SK-N-SH (cell line): ENCODE measurements around the gene GSK3A. TPM values are rescaled to one million over a fixed set of nuclear protein-coding genes. Genes with fewer than 3 reads are reported as not detected.

Source experiments
- CTCF ChIA-PET: fragments of 300-600, 350-600 bp; formaldehyde crosslinking; extraction: SDS; loops from one replicate; lab custom pipeline; 2021; lab: Yijun Ruan, JAX
- POLR2A ChIA-PET: fragments of 350-600 bp; sonication (Branson Sonifier 250); formaldehyde crosslinking; extraction: SDS; loops from one replicate; lab custom pipeline; 2020; ENCODE audit warnings: antibody characterized with exemption, inconsistent platforms; lab: Yijun Ruan, JAX
- DNase-seq: peaks from one replicate; pipeline ENCODE4 v3.0.0; 2012
- H2AFZ ChIP-seq: fragments of 200-600 bp; sonication (generic); 2 replicates; pipeline ENCODE4 v1.8.1; 2016; ENCODE audit warnings: antibody characterized with exemption, mild to moderate bottlenecking, low read depth
- H3F3A ChIP-seq: fragments of 200-600 bp; sonication (generic); replicated peaks from 2 replicates; pipeline ENCODE3; 2016; ENCODE audit warnings: antibody characterized with exemption, mild to moderate bottlenecking; ENCODE audit not compliant: insufficient read depth
- H3K27ac ChIP-seq, 2 experiments: fragments of 200-500 bp in 1 of 2; fragments of 200-600 bp in 1 of 2; sonication (Bioruptor generic) in 1 of 2; sonication (generic), shearing (Covaris generic) in 1 of 2; 2 replicates each; pipeline versions ENCODE4 v1.5.1 to v1.6.1; 2014 to 2016; ENCODE audit warnings: low read depth in 2 of 2, inconsistent platforms in 1 of 2, low read length in 1 of 2, mild to moderate bottlenecking in 1 of 2, mixed read lengths in 1 of 2
- H3K27me3 ChIP-seq: fragments of 200-600 bp; sonication (generic), shearing (Covaris generic); 2 replicates; pipeline ENCODE4 v1.6.1; 2016; ENCODE audit warnings: mixed run types; ENCODE audit not compliant: insufficient read depth
- H3K36me3 ChIP-seq, 2 experiments: fragments of 200-500 bp in 1 of 2; fragments of 200-600 bp in 1 of 2; sonication (Bioruptor generic) in 1 of 2; sonication (generic) in 1 of 2; replicated peaks in 1 of 2; 2 replicates each; pipeline versions ENCODE3 to v1.5.1; 2014 to 2016; ENCODE audit warnings: low read length in 1 of 2, mild to moderate bottlenecking in 1 of 2; ENCODE audit not compliant: insufficient read depth in 2 of 2, control insufficient read depth in 1 of 2
- H3K4me1 ChIP-seq, 2 experiments: fragments of 200-500 bp in 1 of 2; fragments of 200-600 bp in 1 of 2; sonication (Bioruptor generic) in 1 of 2; sonication (generic), shearing (Covaris generic) in 1 of 2; 2 replicates each; pipeline versions ENCODE4 v1.5.1 to v1.6.1; 2014 to 2016; ENCODE audit warnings: low read depth in 1 of 2, low read length in 1 of 2, mixed run types in 1 of 2; ENCODE audit not compliant: insufficient read depth in 2 of 2, control insufficient read depth in 1 of 2
- H3K4me2 ChIP-seq: fragments of 200-600 bp; sonication (generic), shearing (Covaris generic); 2 replicates; pipeline ENCODE4 v1.6.1; 2017; ENCODE audit warnings: mixed run types
- H3K4me3 ChIP-seq, 2 experiments: fragments of 200-500 bp in 1 of 2; fragments of 200-600 bp in 1 of 2; sonication (Bioruptor generic) in 1 of 2; sonication (generic), shearing (Covaris generic) in 1 of 2; 2 replicates each; pipeline versions ENCODE4 v1.5.1 to v1.8.1; 2014 to 2016; ENCODE audit warnings: low read depth in 2 of 2, inconsistent platforms in 1 of 2, low read length in 1 of 2, mild to moderate bottlenecking in 1 of 2, mixed read lengths in 1 of 2, moderate library complexity in 1 of 2
- H3K79me2 ChIP-seq: fragments of 200-600 bp; sonication (generic); 2 replicates; pipeline ENCODE4 v1.8.1; 2017; ENCODE audit warnings: mild to moderate bottlenecking; ENCODE audit not compliant: insufficient read depth
- H3K9ac ChIP-seq: fragments of 200-600 bp; sonication (generic); 2 replicates; pipeline ENCODE4 v1.6.1; 2017; ENCODE audit warnings: mixed run types
- H3K9me2 ChIP-seq: fragments of 200-600 bp; sonication (generic); 2 replicates; pipeline ENCODE4 v1.6.1; 2017; ENCODE audit warnings: mixed run types
- H3K9me3 ChIP-seq: fragments of 200-600 bp; sonication (generic); 2 replicates; pipeline ENCODE4 v1.6.1; 2017; ENCODE audit warnings: mixed run types, mild to moderate bottlenecking, moderate library complexity
- H4K20me1 ChIP-seq: fragments of 200-600 bp; sonication (generic); 2 replicates; pipeline ENCODE4 v1.6.1; 2017; ENCODE audit warnings: mild to moderate bottlenecking, mixed run types; ENCODE audit not compliant: insufficient read depth
- CTCF ChIP-seq: fragments of 200-600 bp; sonication (generic); IDR thresholded peaks from 2 replicates; pipeline ENCODE4 v1.6.1; 2017; ENCODE audit warnings: antibody characterized with exemption, mild to moderate bottlenecking, moderate library complexity
- EZH2phosphoT487 ChIP-seq: fragments of 200-600 bp; sonication (generic); IDR thresholded peaks from 2 replicates; pipeline ENCODE4 v1.6.1; 2017; ENCODE audit warnings: low read depth, mixed run types, mild to moderate bottlenecking, antibody characterized with exemption, moderate library complexity, borderline replicate concordance
- FOXJ3 ChIP-seq: sonication (generic); formaldehyde crosslinking; IDR thresholded peaks from 2 replicates; pipeline ENCODE4 v1.5.1; 2020; ENCODE audit warnings: mild to moderate bottlenecking, missing genetic modification reagents
- MXI1 ChIP-seq: IDR thresholded peaks from 2 replicates; pipeline ENCODE4 v1.6.1; 2012; ENCODE audit warnings: mild to moderate bottlenecking, low read depth, low read length, improper control_type of control experiment
- PBX3 ChIP-seq: IDR thresholded peaks from 2 replicates; pipeline ENCODE4; 2012
- REST ChIP-seq: IDR thresholded peaks from 2 replicates; pipeline ENCODE4 v1.6.1; 2012; ENCODE audit warnings: mild to moderate bottlenecking, low read depth, low read length, moderate library complexity
- TAF1 ChIP-seq: IDR thresholded peaks from 2 replicates; pipeline ENCODE4 v1.6.1; 2012; ENCODE audit warnings: low read depth, mild to moderate bottlenecking, low read length, moderate library complexity, borderline replicate concordance
- TEAD4 ChIP-seq: IDR thresholded peaks from 2 replicates; pipeline ENCODE4 v1.4.0; 2012; ENCODE audit warnings: mild to moderate bottlenecking, borderline replicate concordance; ENCODE audit not compliant: insufficient read depth
- YY1 ChIP-seq: IDR thresholded peaks from 2 replicates; pipeline ENCODE4 v1.4.0; 2012; ENCODE audit warnings: low read depth, mild to moderate bottlenecking
- ZBTB33 ChIP-seq: IDR thresholded peaks from 2 replicates; pipeline ENCODE4 v1.4.0; 2012; ENCODE audit warnings: low read depth, borderline replicate concordance
- WGBS: methylation state at CpG from one replicate; pipeline ENCODE4 v1.1.6; 2017; ENCODE audit warnings: low lambda C conversion rate; 5-methylcytosine and 5-hydroxymethylcytosine counted together
- polyA plus RNA-seq, 3 experiments: library from polyadenylated mRNA; depleted of rRNA; stranded (reverse); fragments of >200 nt; gene quantifications; 2 replicates each; pipeline ENCODE4 v1.2.3, GENCODE V29; 2012

The GSK3A gene
- polyA plus RNA-seq, 1 of the 3 experiments (the other 2 are of a cell fraction) = 42.1 TPM

- no peaks in the 10 kb centered on the region for H3F3A ChIP-seq
- H3K9ac ChIP-seq = no peak overlapping the region
- H3K4me2 ChIP-seq = no peak overlapping the region
- no peaks in the 10 kb centered on the region for H3K9me3 ChIP-seq
- peaks cover 0 to 55% of the 10 kb centered on the region in 2 experiments for H3K36me3 ChIP-seq
- H3K4me3 ChIP-seq = no peak overlapping the region
- ChIA-PET CTCF (interaction anchor here (0.7 to 1.4 kb wide), 2 partner anchors 69 to 311 kb away, joined by 3 read pairs; no protein-coding TSS in a partner anchor), POLR2A (no interaction called here)
- no peak for DNase-seq
- 86% methylated on average over 6 of the region's 6 CpGs for WGBS
- peaks cover 14% of the 10 kb centered on the region for H3K79me2 ChIP-seq
- H3K9me2 ChIP-seq = no peaks in the 10 kb centered on the region
- no peak for TF ChIP-seq TEAD4
- no peak for TF ChIP-seq PBX3
- TF ChIP-seq EZH2phosphoT487 = no peak
- TF ChIP-seq CTCF = no peak
- no peak for TF ChIP-seq ZBTB33
- no peak for TF ChIP-seq MXI1
- TF ChIP-seq TAF1 = no peak
- no peak for TF ChIP-seq YY1
- TF ChIP-seq FOXJ3 (CRISPR knock-in tag) = no peak
- no peak for TF ChIP-seq REST
- H2AFZ ChIP-seq = no peak overlapping the region
- no peak overlapping the region for H3K27ac ChIP-seq
- peaks cover 0 to 3% of the 10 kb centered on the region in 2 experiments; a peak in 2 of 4 replicates for H3K4me1 ChIP-seq
- H3K27me3 ChIP-seq = no peaks in the 10 kb centered on the region
- H4K20me1 ChIP-seq = 0 out of 2 replicates have a peak, but pooled peaks cover 4% of the 10 kb centered on the region
These were observed 40.7 kb downstream of the GSK3A start for GRCh38 chr19:42201489-42202289.
